ENCODE data around the gene ZBTB42. TPM values are rescaled to one million over a fixed set of nuclear protein-coding genes. Genes with fewer than 3 reads are reported as not detected.

ZBTB42 gene
- total RNA-seq, 1 experiment from 2014 or later = 6.1 TPM

- peaks cover 0 to 10% (median 6%) of the 10 kb centered on the region in 3 experiments; a peak in 6 of 7 replicates for H3K36me3 Mint-ChIP-seq (ENCODE audit: insufficient read depth in 1 of 3, low read depth in 3 of 3)
- Histone ChIP-seq H3K4me2 (ENCODE audit: insufficient read depth, insufficient read length, low read length) (no peak overlapping the region), H3K9me3 (ENCODE audit: control insufficient read depth, low read depth, low read length) (no peaks in the 10 kb centered on the region), H3K9ac (ENCODE audit: extremely low read depth, insufficient read length, low read length) (no peak overlapping the region), H2BK5ac (ENCODE audit: insufficient read length, low read length) (no peak overlapping the region), H2AFZ (ENCODE audit: low read length) (no peak overlapping the region), H3K27ac (ENCODE audit: insufficient read length, low read depth, low read length) (no peak overlapping the region), H3K56ac (ENCODE audit: insufficient read length, low read depth, low read length) (no peak overlapping the region), H2BK20ac (ENCODE audit: low read depth, low read length, poor library complexity, severe bottlenecking) (no peak overlapping the region), H2BK120ac (ENCODE audit: low read depth, low read length, poor library complexity, severe bottlenecking) (no peak overlapping the region), H3K79me1 (ENCODE audit: insufficient read depth, low read depth, low read length, poor library complexity, severe bottlenecking) (no peaks in the 10 kb centered on the region), H3K27me3 (ENCODE audit: insufficient read depth, low read length) (no peaks in the 10 kb centered on the region), H4K20me1 (ENCODE audit: control insufficient read depth, insufficient read depth, insufficient read length) (no peaks in the 10 kb centered on the region), H4K91ac (ENCODE audit: insufficient read length, low read depth, low read length) (no peak overlapping the region), H3K4me1 (ENCODE audit: insufficient read depth, low read length) (no peaks in the 10 kb centered on the region), H3K23me2 (ENCODE audit: insufficient read length, low read depth, low read length, poor library complexity, severe bottlenecking) (peaks cover 15% of the 10 kb centered on the region), H2BK15ac (ENCODE audit: low read depth, low read length) (no peak overlapping the region), H3K23ac (ENCODE audit: insufficient read length, low read depth, low read length) (no peak overlapping the region), H3K14ac (ENCODE audit: insufficient read depth, low read length) (no peak overlapping the region), H2BK12ac (ENCODE audit: insufficient read length, low read depth, low read length) (no peak overlapping the region), H2AK5ac (ENCODE audit: insufficient read length, low read length) (no peak overlapping the region), H3K4ac (ENCODE audit: low read depth, low read length) (no peak overlapping the region), H4K8ac (replicated peaks; ENCODE audit: insufficient read length, low read depth, low read length) (no peak overlapping the region), H3K79me2 (ENCODE audit: insufficient read depth, low read length) (no peaks in the 10 kb centered on the region; the same call in 1 of the 2 replicates), H3K18ac (ENCODE audit: insufficient read length, low read depth, low read length) (no peak overlapping the region), H3T11ph (ENCODE audit: low read length) (no peak overlapping the region), H4K5ac (ENCODE audit: insufficient read length, low read depth, low read length) (no peak overlapping the region)
- no peak for TF ChIP-seq CTCF (conservative IDR thresholded peaks at IDR 0.05)
- no peaks in the 10 kb centered on the region for H3K9me3 Mint-ChIP-seq
- DNase-seq = no peak
- peaks cover 6% of the 10 kb centered on the region for H3K27me3 Mint-ChIP-seq (ENCODE audit: low read depth)
- H3K27ac Mint-ChIP-seq = no peak overlapping the region
- H3K4me3 Mint-ChIP-seq = no peak overlapping the region; a peak in 1 of 5 replicates
- H3K4me1 Mint-ChIP-seq = peaks cover 13 to 18% of the 10 kb centered on the region in 2 experiments
- WGBS (ENCODE audit: extremely low coverage, insufficient read length, low lambda C conversion rate) = no CpG with 5 or more reads among the region's 9 CpGs
These were observed 17.8 kb downstream of the ZBTB42 start for GRCh38 chr14:104818714-104819161.
